ENCODE measurements around the gene IGFN1. TPM values are rescaled to one million over a fixed set of nuclear protein-coding genes. Genes with fewer than 3 reads are reported as not detected.

The IGFN1 gene
- total RNA-seq, 6 experiments from 2014 or later, result 0.02 to 0.18 (median 0.12) TPM; not detected in 3

DNA sequence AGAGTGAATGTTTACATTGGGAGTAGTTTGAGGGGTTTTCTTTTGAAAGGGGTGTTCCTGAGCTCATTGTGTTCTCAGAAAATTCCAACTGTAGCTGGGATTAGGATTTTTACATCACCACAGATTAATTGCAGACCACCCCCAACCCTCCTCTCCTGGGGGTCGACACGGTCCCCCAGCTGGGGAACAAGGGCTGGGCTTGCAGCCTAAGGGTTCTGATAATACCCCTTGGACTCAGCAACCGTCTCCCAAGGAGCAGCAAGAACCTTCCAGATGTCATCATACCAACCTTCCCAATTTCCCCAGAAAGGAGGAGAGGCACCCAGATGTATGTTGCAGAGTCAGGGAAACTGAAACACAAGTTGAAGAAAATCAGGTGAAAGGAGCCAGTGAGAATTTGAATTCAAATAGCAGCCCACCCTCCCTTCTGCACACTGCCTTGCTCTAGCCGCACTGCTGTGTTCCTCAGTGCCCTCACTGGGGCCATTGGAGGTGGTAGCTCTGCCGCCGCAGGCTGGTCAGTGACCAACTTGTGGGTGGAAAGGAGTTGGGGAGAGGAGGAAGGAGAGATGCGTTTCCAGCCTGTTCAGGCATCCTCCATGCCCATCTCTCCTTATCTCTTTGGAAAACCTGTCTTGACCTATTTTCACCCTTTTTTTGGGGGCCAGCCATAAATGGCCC lies 14.7 kb upstream of the IGFN1 start:
- WGBS (ENCODE audit: insufficient coverage, low coverage, low lambda C conversion rate, missing lambda C conversion rate), result 86% methylated on average over 2 of the region's 7 CpGs
- intact Hi-C loops (cut with DNase I), result no loop called here
- ATAC-seq, result no peak
- DNase-seq, result no peak
- Histone ChIP-seq H3K4me1 (peaks cover 0 to 30% (median 2%) of the 10 kb centered on the region in 4 donors), H3K4me3 (no peak overlapping the region), H3K27me3 (no peaks in the 10 kb centered on the region), H3K9me3 (no peaks in the 10 kb centered on the region), H3K27ac (no peak overlapping the region), H3K36me3 (no peaks in the 10 kb centered on the region)
- TF ChIP-seq, protein P1, sequence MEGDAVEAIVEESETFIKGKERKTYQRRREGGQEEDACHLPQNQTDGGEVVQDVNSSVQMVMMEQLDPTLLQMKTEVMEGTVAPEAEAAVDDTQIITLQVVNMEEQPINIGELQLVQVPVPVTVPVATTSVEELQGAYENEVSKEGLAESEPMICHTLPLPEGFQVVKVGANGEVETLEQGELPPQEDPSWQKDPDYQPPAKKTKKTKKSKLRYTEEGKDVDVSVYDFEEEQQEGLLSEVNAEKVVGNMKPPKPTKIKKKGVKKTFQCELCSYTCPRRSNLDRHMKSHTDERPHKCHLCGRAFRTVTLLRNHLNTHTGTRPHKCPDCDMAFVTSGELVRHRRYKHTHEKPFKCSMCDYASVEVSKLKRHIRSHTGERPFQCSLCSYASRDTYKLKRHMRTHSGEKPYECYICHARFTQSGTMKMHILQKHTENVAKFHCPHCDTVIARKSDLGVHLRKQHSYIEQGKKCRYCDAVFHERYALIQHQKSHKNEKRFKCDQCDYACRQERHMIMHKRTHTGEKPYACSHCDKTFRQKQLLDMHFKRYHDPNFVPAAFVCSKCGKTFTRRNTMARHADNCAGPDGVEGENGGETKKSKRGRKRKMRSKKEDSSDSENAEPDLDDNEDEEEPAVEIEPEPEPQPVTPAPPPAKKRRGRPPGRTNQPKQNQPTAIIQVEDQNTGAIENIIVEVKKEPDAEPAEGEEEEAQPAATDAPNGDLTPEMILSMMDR (IDR thresholded peaks at IDR 0.05), result no peak
- TF ChIP-seq POLR2A (IDR thresholded peaks at IDR 0.05), result no peak

GRCh38 chr1:201176940-201177339 lies 13.7 kb upstream of the IGFN1 start:
- peaks cover 0 to 21% (median 2%) of the 10 kb centered on the region in 4 donors for H3K4me1 ChIP-seq
- intact Hi-C loops (cut with DNase I), result no loop called here
- no peaks in the 10 kb centered on the region for H3K27me3 ChIP-seq
- DNase-seq, result no peak
- no peaks in the 10 kb centered on the region for H3K9me3 ChIP-seq
- no peaks in the 10 kb centered on the region for H3K36me3 ChIP-seq
- no peak overlapping the region for H3K4me3 ChIP-seq
- TF ChIP-seq, protein P1 (IDR thresholded peaks at IDR 0.05), result no peak
- no peak for TF ChIP-seq POLR2A (IDR thresholded peaks at IDR 0.05)
- 100% methylated on average over 1 of the region's 2 CpGs for WGBS (ENCODE audit: insufficient coverage, low coverage, low lambda C conversion rate, missing lambda C conversion rate)
- no peak overlapping the region for H3K27ac ChIP-seq
- no peak for ATAC-seq

DNA sequence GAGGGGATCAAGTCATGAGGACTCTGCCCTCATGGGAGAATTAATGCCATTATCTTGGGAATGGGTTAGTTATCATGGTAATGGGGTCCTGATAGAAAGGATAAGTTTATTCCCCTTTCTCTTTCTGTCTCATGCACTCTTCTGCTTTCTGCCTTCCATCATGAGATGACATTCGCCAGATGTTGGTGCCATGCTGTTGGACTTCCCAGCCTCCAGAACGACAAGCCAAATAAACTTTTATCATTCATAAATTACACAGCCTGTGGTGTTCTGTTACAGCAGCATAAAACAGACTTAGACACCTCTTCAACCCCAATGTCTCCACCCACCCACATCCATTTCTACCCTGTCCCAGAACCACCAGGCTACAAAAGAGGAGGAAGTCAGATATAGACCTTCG lies 11.9 kb upstream of the IGFN1 start:
- H3K36me3 ChIP-seq, result no peaks in the 10 kb centered on the region
- H3K4me1 ChIP-seq, result peaks cover 0 to 17% (median 2%) of the 10 kb centered on the region in 4 donors
- no peak for ATAC-seq
- no peaks in the 10 kb centered on the region for H3K9me3 ChIP-seq
- intact Hi-C loops (cut with DNase I), result no loop called here
- no peak for TF ChIP-seq POLR2A (IDR thresholded peaks at IDR 0.05)
- TF ChIP-seq, protein P1 (IDR thresholded peaks at IDR 0.05), result no peak
- no peaks in the 10 kb centered on the region for H3K27me3 ChIP-seq
- H3K4me3 ChIP-seq, result no peak overlapping the region
- 30% methylated on average over 2 of the region's 3 CpGs for WGBS (ENCODE audit: insufficient coverage, low coverage, low lambda C conversion rate, missing lambda C conversion rate)
- no peak for DNase-seq
- H3K27ac ChIP-seq, result no peak overlapping the region

DNA sequence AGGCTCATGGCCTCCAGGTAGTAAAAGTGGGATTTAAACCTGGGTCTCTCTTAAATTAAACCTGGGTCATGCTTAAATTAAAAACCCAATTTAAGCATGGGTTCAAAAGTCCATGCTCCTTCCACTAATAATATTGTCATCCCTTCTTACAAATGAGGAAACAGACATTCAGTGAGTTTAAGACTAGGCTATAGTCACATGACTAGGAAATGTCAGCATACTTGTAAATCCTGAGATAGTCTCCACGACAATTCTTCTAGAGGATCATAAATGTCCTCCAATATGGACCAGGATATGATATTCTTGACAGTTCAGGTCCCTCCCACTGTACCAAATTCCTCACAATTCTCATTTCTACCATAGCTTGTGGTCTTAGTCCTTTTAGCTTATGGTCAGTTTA lies 10.5 kb upstream of the IGFN1 start:
- TF ChIP-seq, protein P1 (IDR thresholded peaks at IDR 0.05), result no peak
- TF ChIP-seq POLR2A (IDR thresholded peaks at IDR 0.05), result no peak
- Histone ChIP-seq H3K36me3 (no peaks in the 10 kb centered on the region), H3K27me3 (no peaks in the 10 kb centered on the region), H3K27ac (no peak overlapping the region), H3K4me3 (no peak overlapping the region), H3K4me1 (peaks cover 0 to 3% (median 0%) of the 10 kb centered on the region in 4 donors), H3K9me3 (no peaks in the 10 kb centered on the region)
- 50% methylated on average over 1 of the region's 1 CpG for WGBS (ENCODE audit: insufficient coverage, low coverage, low lambda C conversion rate, missing lambda C conversion rate)
- intact Hi-C loops (cut with DNase I), result no loop called here
- ATAC-seq (no peak), DNase-seq (no peak)
